NCI-H1694 treated with DMSO at 0.1 percent for 48 hours (cell line): ENCODE data around the gene TSPAN10.

Source experiments
- DNase-seq: peaks from one replicate; lab custom pipeline; 2025; lab: John Stamatoyannopoulos, UW

TSPAN10 gene

GRCh38 chr17:81635431-81635830 lies 1.6 kb upstream of the TSPAN10 start:
- DNase-seq = no peak

DNA sequence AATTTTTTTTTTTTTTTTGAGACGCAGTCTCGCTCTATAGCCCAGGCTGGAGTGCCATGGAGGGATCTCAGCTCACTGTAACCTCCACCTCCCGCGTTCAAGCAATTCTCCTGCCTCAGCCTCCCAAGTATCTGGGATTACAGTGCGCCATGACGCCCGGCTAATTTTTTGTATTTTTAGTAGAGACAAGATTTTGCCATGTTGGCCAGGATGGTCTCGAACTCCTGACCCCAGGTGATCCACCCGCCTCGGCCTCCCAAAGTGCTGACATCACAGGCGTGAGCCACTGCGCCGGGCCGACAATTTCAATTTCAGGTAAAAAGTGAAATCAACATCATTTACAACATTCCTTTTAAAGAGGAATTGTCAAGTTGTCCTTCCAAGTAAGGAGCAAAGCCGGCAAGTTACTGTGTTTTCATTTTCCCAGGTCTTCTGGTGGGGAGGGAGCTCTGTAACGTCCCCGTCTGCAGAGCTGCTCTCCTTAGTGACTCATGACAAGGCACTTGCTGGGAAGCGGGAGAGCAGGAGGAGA lies 957 bp upstream of the TSPAN10 start:
- peak; percentile 10 for DNase-seq

GRCh38 chr17:81638683-81639082 lies 1.7 kb downstream of the TSPAN10 start:
- no peak for DNase-seq

GRCh38 chr17:81640011-81640410 lies 3.0 kb downstream of the TSPAN10 start:
- DNase-seq = no peak

DNA sequence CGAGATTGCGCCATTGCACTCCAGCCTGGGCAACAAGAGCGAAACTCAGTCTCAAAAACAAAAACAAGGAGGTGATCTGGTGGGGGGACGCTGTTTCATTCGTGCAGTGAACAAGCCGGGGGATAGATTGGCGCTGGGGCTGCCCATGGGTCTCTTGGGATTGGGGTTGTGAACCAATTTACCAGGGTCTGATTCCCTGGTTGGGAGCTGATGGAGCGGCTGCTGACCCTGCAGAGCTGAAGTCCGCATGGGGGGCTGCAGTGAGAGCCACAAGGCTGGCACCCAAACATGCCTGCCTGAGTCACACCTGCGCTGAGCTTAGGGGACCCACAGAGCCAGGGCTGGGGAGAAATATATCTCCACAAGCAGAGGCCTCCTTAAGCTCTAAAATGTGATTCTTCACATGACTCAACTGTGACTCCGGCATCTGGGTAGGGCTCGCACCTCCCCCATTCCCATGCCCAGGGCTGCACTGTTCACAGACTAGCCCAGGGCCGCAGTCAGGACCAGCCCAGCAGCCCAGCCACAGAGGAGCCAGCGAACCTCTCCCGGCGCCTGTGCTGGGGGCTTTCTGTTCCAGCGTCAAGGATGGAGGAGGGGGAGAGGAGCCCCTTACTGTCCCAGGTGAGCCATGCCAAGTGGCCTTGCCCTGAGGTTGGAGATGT lies 5.0 kb downstream of the TSPAN10 start:
- DNase-seq = no peak

DNA sequence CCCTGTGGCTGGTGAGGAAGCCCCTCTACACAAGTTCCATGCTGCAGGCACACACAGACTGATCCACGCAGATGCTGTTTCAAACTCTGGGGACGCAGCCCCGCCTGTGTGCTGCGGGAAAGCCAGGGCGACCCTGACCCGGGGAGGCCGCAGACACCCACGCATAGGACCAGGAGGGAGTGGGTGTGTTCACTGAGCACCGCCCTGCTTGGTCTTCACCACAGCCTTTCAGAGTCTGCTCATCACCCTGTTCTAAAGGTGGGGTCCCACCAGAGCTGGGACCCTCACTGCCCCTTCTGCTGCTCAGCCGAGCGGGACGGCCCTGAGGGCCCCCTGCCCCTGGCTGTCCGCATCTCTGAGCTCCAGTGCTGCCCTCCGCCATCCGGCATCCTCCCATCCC lies 7.5 kb downstream of the TSPAN10 start:
- no peak for DNase-seq

GRCh38 chr17:81644976-81645952 lies 8.3 kb downstream of the TSPAN10 start:
- DNase-seq = no peak

- no peak for DNase-seq
Observed at GRCh38 chr17:81646869-81647600, 10.0 kb downstream of the TSPAN10 start.

DNA sequence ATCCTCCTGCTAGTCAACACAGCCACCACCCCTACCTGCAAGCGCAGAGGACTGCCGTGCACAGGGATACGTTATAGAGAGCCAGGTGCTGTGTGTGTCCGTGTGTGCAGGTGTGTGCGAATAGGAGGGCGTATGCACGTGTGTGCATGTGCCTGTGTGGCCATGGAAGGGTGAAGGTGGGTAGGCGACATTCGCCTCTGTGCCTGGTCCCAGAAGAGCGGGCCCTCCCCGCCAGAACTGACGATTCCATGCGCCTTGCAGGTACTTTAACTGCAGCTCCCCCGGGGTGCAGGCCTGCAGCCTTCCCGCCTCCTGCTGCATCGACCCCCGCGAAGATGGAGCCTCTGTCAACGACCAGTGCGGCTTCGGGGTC lies 10.6 kb downstream of the TSPAN10 start:
- DNase-seq = no peak

GRCh38 chr17:81648013-81648706 lies 11.2 kb downstream of the TSPAN10 start:
- DNase-seq = no peak

- no peak for DNase-seq
Observed at GRCh38 chr17:81648707-81649085, 11.7 kb downstream of the TSPAN10 start.

- DNase-seq = no peak
Observed at GRCh38 chr17:81650951-81651350, 14.0 kb downstream of the TSPAN10 start.

DNA sequence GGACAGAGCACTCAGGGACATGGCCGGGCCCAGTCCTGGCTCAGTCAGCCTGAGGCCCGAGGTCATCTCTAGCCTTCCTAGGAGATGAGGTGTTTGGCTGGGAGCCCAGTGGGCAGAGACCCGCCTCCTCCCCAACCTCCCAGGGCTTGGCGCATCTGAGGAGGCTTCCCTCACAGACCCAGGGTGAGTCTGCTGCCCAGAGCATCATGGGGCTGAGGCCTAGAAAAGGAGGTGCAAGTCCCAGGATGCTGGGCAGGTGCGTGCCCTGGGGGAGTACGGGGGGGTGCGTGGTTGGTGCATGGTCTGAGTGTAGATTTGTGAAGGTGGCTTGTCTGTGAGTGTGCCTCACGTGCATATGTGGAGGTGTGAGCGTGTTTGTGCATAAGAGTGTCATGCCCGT lies 14.7 kb downstream of the TSPAN10 start:
- DNase-seq = no peak

GRCh38 chr17:81652906-81653771 lies 16.1 kb downstream of the TSPAN10 start:
- DNase-seq = no peak

DNA sequence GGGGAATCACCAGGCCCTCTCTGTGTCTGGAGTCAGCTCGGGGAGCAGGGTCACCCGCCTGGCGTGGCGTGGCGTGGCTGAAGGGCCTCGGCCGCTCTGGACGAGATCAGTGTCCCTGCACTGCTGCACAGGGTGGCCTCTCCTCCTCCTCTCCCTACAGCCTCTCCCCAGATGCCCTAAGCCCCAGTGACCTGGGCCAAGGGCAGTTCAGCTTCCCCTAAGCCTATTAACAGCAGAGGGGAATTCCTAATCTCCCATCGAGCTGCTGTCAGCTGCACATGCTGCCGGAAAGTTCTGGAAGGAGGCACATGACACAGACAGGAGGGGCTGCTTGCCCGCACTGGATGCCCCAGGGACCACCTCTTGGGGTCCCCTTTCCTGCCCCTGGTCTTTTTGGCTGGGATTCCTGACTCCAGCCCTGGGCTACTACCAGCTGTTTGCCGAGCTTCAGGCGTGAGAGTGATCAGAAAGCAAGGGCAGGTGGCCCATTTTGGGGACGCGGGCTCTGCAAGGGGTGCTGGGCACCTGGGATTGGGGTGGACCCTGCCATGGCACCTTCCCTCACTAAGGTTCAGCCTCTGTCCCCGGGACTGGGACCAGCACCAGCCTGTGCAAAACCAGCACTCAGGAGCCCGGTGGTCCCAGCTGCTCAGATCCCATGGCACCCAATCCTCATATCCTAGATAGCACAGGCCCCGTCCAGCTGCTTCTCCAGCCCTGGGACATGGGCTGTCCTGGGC lies 18.6 kb downstream of the TSPAN10 start:
- no peak for DNase-seq

DNA sequence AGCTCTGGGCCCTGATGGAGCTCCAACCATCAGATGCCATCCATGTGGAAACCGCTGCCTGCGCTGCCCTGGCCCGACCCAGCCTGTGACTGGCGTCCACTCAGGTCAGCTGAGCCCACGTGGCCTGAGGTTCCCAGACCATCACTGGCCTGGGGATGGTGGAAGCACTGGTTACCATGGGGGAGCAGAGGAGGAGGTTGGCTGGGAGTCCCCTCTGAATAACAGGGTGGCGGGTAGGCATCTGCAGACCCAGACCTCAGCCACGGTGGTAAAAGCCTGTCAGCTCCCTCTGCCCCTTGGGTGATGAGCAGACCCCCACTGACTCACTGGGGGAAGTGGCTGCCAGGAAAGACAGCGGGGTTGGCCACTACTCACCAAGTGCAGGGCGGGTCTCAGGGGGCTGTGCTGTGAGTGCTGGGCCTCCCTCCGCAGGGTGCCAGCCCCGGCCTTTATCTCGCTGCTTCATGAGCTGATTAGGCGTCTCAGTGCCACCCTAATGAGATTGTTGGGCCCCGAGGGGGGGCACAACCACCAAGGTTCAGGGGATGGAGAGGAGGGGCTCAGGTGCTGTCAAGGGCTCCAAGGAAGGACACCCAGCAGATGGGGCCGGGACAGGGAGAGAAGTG lies 19.2 kb downstream of the TSPAN10 start, which contains the start of gene PDE6G:
Gene PDE6G, minus strand, starts transcription at position 425 of the 626 bp plus-strand sequence. CDS start 3,237 bp downstream, outside the sequence.
- DNase-seq = no peak

DNA sequence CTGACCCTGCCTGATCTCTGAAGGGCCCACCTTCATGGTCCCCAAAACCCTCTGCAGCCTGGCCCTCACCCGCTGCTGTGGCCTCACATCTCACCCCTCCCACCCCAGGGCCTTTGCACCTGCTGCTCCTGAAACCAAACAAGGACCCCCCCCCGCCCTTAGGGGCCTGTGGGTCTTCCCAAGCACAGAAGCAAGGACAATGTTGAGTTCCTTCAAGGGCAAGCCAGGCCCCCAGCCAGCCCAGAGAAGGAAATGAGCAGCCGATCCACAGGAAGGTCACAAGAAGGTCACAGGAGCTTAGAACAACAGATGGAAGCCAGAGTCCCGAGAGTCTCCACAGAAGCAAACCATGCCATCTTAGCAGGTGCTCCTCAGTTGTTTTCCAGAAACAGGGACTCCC lies 19.8 kb downstream of the TSPAN10 start:
- DNase-seq = no peak

- no peak for DNase-seq
Observed at GRCh38 chr17:81659038-81659437, 22.0 kb downstream of the TSPAN10 start.

DNA sequence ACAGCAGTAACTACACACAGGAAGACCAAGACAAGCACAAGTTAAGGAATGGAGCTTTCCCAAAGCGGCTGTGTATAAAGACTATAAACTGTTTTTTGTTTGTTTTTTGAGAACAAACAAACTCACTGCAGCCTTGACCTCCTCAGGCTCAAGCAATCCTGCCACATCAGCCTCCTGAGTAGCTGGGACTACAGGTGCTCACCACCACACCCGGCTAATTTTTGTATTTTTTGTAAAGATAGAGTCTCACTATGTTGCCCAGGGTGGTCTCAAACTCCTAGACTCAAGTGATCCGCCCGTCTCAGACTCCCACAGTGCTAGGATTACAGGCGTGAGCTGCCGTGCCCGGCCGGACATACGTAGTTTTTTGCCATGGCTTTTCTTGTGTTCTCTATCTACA lies 23.4 kb downstream of the TSPAN10 start:
- DNase-seq = no peak
